ENCODE data around the gene ACSL3. TPM values are rescaled to one million over a fixed set of nuclear protein-coding genes. Genes with fewer than 3 reads are reported as not detected.

ACSL3 gene
- total and polyA plus RNA-seq, 4 donors: 22.2 to 154 (median 59.2) TPM

DNA sequence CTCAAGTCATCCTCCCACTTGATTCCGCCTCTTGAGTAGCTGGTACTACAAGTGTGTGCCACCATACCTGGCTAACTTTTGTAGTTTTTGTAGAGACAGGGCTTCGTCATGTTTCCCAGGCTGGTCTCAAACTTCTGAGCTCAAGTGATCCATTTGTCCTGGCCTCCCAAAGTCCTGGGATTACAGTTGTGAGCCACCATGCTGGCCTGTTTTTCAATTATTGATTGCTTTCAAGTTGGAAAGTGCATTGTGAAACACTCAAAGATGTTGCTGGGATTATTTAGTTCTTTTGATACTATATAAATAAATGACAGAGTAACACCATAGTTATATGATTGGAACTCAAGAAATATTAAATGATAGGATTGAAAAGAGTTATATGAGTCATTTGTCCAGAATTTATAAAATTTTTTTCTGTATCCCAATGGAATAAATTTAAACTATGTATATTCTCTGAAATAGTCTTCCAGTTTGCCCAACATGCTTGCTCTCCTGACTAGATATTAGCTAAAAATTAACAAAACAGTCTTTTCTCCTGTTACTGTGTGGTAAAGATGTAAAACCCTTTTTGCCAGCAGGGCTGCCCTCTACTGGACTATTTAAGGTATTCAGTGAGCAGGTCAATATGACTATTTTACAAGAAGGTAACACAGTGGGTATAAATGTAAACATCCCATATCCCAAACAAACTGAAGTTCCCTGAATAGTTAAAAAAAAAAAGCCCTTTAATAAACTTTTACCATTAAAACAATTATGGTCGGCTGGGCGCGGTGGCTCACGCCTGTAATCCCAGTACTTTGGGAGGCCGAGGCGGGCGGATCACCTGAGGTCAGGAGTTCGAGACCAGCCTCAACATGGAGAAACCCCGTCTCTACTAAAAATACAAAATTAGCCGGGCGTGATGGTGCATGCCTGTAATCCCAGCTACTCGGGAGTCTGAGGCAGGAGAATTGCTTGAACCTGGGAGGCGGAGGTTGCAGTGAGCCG, 42.7 kb downstream of the ACSL3 start:
- 92 to 95% methylated on average over 16 of the region's 16 CpGs for WGBS, 2 donors
- H3K4me1 ChIP-seq (ENCODE audit: control insufficient read depth in 5 of 5, insufficient read depth in 5 of 5, low read length in 5 of 5): peaks cover 0 to 20% (median 6%) of the 10 kb centered on the region in 5 donors

DNA sequence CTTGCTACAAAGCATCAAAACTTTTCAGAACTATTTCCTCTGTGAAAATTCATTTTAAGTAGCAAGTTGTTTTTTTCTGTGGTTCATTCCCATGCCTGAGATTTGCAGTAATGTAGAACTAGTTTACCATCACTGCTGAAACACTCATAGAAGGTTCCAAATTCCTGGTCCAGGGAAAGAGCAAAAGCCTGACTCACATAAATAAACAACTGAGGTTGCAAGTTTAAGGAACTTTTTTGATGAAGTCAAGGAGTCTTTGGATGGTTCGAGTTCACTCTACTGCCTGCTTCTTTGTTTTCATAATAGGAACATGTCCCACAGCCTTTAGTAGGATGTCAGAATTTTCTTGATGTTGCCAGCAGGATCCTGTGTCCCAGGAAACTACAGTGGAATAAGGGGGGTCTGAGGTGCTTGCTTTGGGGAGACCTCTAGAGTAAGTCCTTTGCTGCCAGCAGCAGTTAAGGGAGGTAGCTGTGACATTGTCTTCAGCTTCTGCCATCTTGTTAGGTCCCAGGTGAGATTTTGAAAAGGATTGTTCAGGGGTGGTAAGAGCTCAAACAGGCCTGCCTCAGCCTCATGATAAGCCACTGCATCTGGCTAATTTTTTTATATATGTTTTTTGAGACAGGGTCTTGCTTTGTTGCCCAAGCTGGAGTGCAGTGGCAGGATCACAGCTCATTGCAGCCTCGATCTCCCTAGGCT, 43.9 kb downstream of the ACSL3 start:
- TF ChIP-seq, protein P1, sequence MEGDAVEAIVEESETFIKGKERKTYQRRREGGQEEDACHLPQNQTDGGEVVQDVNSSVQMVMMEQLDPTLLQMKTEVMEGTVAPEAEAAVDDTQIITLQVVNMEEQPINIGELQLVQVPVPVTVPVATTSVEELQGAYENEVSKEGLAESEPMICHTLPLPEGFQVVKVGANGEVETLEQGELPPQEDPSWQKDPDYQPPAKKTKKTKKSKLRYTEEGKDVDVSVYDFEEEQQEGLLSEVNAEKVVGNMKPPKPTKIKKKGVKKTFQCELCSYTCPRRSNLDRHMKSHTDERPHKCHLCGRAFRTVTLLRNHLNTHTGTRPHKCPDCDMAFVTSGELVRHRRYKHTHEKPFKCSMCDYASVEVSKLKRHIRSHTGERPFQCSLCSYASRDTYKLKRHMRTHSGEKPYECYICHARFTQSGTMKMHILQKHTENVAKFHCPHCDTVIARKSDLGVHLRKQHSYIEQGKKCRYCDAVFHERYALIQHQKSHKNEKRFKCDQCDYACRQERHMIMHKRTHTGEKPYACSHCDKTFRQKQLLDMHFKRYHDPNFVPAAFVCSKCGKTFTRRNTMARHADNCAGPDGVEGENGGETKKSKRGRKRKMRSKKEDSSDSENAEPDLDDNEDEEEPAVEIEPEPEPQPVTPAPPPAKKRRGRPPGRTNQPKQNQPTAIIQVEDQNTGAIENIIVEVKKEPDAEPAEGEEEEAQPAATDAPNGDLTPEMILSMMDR (IDR thresholded peaks at IDR 0.05; ENCODE audit: control extremely low read depth, extremely low read depth): no peak
- ATAC-seq (ENCODE audit: insufficient read depth, low FRiP score) (peak; percentile 34), DNase-seq (no peak)
- Histone ChIP-seq H3K9me3 (ENCODE audit: control insufficient read depth in 4 of 4, insufficient read depth in 3 of 4, low read length in 3 of 4) (no peaks in the 10 kb centered on the region), H3K27me3 (ENCODE audit: control insufficient read depth in 3 of 3, insufficient read depth in 3 of 3, low read length in 2 of 3) (no peaks in the 10 kb centered on the region), H3K27ac (ENCODE audit: low read depth in 1 of 2, low read length in 1 of 2) (no peak overlapping the region), H3K36me3 (ENCODE audit: control insufficient read depth in 4 of 4, insufficient read depth in 4 of 4, low read length in 4 of 4) (peaks cover 4 to 11% (median 6%) of the 10 kb centered on the region in 4 donors), H3K9ac (ENCODE audit: insufficient read depth in 1 of 2, low read length in 2 of 2) (no peak overlapping the region), H3K4me3 (no peak overlapping the region), H3K4me1 (ENCODE audit: control insufficient read depth in 5 of 5, insufficient read depth in 5 of 5, low read length in 5 of 5) (peaks cover 0 to 14% (median 6%) of the 10 kb centered on the region in 5 donors)
- WGBS, 2 donors: 75 to 85% methylated on average over 2 of the region's 2 CpGs

More for the DNA sequence above, 42.7 kb downstream of the ACSL3 start:
- Histone ChIP-seq H3K27ac (ENCODE audit: low read depth in 1 of 2, low read length in 1 of 2) (no peak overlapping the region), H3K9me3 (ENCODE audit: control insufficient read depth in 4 of 4, insufficient read depth in 3 of 4, low read length in 3 of 4) (no peaks in the 10 kb centered on the region), H3K27me3 (ENCODE audit: control insufficient read depth in 3 of 3, insufficient read depth in 3 of 3, low read length in 2 of 3) (no peaks in the 10 kb centered on the region), H3K4me3 (no peak overlapping the region), H3K36me3 (ENCODE audit: control insufficient read depth in 4 of 4, insufficient read depth in 4 of 4, low read length in 4 of 4) (peaks cover 0 to 4% (median 0%) of the 10 kb centered on the region in 4 donors), H3K9ac (ENCODE audit: insufficient read depth in 1 of 2, low read length in 2 of 2) (no peak overlapping the region)
- ATAC-seq (ENCODE audit: insufficient read depth, low FRiP score): no peak
- DNase-seq: peak; percentile 36 to 67 (median 63)
- TF ChIP-seq, protein P1 (IDR thresholded peaks at IDR 0.05; ENCODE audit: control extremely low read depth, extremely low read depth): peak; percentile 33

- no peak for ATAC-seq (ENCODE audit: insufficient read depth, low FRiP score)
- DNase-seq: no peak
- no peak overlapping the region for H3K4me3 ChIP-seq
- H3K9me3 ChIP-seq (ENCODE audit: control insufficient read depth in 4 of 4, insufficient read depth in 3 of 4, low read length in 3 of 4): no peaks in the 10 kb centered on the region
- H3K36me3 ChIP-seq (ENCODE audit: control insufficient read depth in 4 of 4, insufficient read depth in 4 of 4, low read length in 4 of 4): peaks cover 6 to 14% (median 9%) of the 10 kb centered on the region in 4 donors
- WGBS, 2 donors: 91 to 98% methylated on average over 2 of the region's 2 CpGs
- peaks cover 0 to 7% (median 6%) of the 10 kb centered on the region in 5 donors for H3K4me1 ChIP-seq (ENCODE audit: control insufficient read depth in 5 of 5, insufficient read depth in 5 of 5, low read length in 5 of 5)
- TF ChIP-seq, protein P1 (IDR thresholded peaks at IDR 0.05; ENCODE audit: control extremely low read depth, extremely low read depth): no peak
- H3K27me3 ChIP-seq (ENCODE audit: control insufficient read depth in 3 of 3, insufficient read depth in 3 of 3, low read length in 2 of 3): no peaks in the 10 kb centered on the region
- H3K27ac ChIP-seq (ENCODE audit: low read depth in 1 of 2, low read length in 1 of 2): no peak overlapping the region
- no peak overlapping the region for H3K9ac ChIP-seq (ENCODE audit: insufficient read depth in 1 of 2, low read length in 2 of 2)
These were observed 46.2 kb downstream of the ACSL3 start for GRCh38 chr2:222907048-222907447.

Data from lung (tissue), 12 donors.